ENCODE data around the gene COX19.

DNA sequence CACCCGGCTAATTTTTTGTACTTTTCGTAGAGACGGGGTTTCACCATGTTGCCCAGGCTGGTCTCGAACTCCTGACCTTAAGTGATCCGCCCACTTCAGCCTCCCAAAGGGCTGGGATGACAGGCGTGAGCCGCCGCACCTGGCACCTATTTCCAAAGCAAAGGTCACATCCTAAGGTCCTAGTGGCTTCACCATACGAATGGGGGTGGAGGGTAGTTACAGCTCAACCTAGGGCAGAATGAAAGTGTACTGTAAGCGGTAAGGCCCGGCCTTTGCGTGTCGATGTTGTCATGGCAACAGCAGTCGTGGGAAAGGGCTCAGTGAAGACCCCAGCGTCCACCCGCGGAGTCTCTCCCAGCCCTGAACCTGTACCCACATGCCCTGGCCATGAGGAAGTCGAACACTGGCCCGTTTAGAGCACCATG lies 1.6 kb upstream of the COX19 start:
- no peak for TF ChIP-seq POLR2A (IDR thresholded peaks at IDR 0.05)
- TF ChIP-seq, protein P1, sequence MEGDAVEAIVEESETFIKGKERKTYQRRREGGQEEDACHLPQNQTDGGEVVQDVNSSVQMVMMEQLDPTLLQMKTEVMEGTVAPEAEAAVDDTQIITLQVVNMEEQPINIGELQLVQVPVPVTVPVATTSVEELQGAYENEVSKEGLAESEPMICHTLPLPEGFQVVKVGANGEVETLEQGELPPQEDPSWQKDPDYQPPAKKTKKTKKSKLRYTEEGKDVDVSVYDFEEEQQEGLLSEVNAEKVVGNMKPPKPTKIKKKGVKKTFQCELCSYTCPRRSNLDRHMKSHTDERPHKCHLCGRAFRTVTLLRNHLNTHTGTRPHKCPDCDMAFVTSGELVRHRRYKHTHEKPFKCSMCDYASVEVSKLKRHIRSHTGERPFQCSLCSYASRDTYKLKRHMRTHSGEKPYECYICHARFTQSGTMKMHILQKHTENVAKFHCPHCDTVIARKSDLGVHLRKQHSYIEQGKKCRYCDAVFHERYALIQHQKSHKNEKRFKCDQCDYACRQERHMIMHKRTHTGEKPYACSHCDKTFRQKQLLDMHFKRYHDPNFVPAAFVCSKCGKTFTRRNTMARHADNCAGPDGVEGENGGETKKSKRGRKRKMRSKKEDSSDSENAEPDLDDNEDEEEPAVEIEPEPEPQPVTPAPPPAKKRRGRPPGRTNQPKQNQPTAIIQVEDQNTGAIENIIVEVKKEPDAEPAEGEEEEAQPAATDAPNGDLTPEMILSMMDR (IDR thresholded peaks at IDR 0.05), result no peak
